K562 treated with DMSO at 1 percent for 12 hours (cell line): ENCODE measurements around the gene CORT. TPM values are rescaled to one million over a fixed set of nuclear protein-coding genes. Genes with fewer than 3 reads are reported as not detected.

ENCODE experiments used
- total RNA-seq: library from RNA; unstranded; fragments of 300-600 nt; gene quantifications from 2 replicates; pipeline ENCODE4 v1.2.3, GENCODE V29; 2022; ENCODE audit not compliant: insufficient read depth

CORT gene
- total RNA-seq: not detected in 2 replicates

GRCh38 chr1:10449751-10450150 is at the start of gene CORT:
TSS of gene CORT (plus strand) at chr1:10450031. CDS start at chr1:10450224, 193 bp downstream.

GRCh38 chr1:10430216-10431069 is 19.4 kb upstream of the CORT start, which contains the start of gene CENPS:
TSS of gene CENPS (plus strand) at chr1:10430433. CDS start at chr1:10430518, 85 bp downstream.

GRCh38 chr1:10472220-10473144 is 22.7 kb downstream of the CORT start, which contains the start of gene DFFA:
TSS of gene DFFA (minus strand) at chr1:10472529. CDS start at chr1:10472458, 71 bp downstream.

GRCh38 chr1:10474613-10475507 is 25.0 kb downstream of the CORT start, which contains the start of gene PEX14:
TSS of gene PEX14 (plus strand) at chr1:10474950. CDS start at chr1:10474967, 17 bp downstream.

Other genes starting within 250 kb of the CORT start
- gene KIF1B, start 239.5 kb upstream of the CORT start, total RNA-seq: 5.1 and 21.6 TPM in 2 replicates
- 290 and 444 TPM in 2 replicates for gene PGD, start 51.0 kb upstream of the CORT start, total RNA-seq
- gene CENPS, start 19.6 kb upstream of the CORT start, total RNA-seq: 32.9 and 45.3 TPM in 2 replicates
- gene DFFA, start 22.5 kb downstream of the CORT start, total RNA-seq: 20.7 and 27.6 TPM in 2 replicates
- gene PEX14, start 24.9 kb downstream of the CORT start, total RNA-seq: 42.2 and 44.6 TPM in 2 replicates